Rectal smooth muscle tissue (tissue), 1 donor: ENCODE data around the gene HK2.

Experiments
- H3K27ac ChIP-seq: one replicate; pipeline ENCODE4 v1.7.0; 2013; ENCODE audit warnings: low read depth, low read length, inconsistent platforms
- H3K27me3 ChIP-seq: one replicate; pipeline ENCODE4 v1.7.0; 2013; ENCODE audit warnings: low read length; ENCODE audit not compliant: control insufficient read depth, insufficient read depth
- H3K36me3 ChIP-seq: one replicate; pipeline ENCODE4 v1.7.0; 2013; ENCODE audit warnings: low read length; ENCODE audit not compliant: control insufficient read depth, insufficient read depth
- H3K4me1 ChIP-seq: one replicate; pipeline ENCODE4 v1.7.0; 2013; ENCODE audit warnings: low read length; ENCODE audit not compliant: control insufficient read depth, insufficient read depth
- H3K4me3 ChIP-seq: one replicate; pipeline ENCODE4 v1.7.0; 2013; ENCODE audit warnings: low read length
- H3K9ac ChIP-seq: one replicate; pipeline ENCODE4 v1.7.0; 2013; ENCODE audit warnings: low read length

The HK2 gene

GRCh38 chr2:74930811-74931486, 97.0 kb downstream of the HK2 start:
- H3K4me3 ChIP-seq, result no peak overlapping the region
- H3K4me1 ChIP-seq, result no peaks in the 10 kb centered on the region
- H3K36me3 ChIP-seq, result no peaks in the 10 kb centered on the region
- H3K27me3 ChIP-seq, result no peaks in the 10 kb centered on the region
- no peak overlapping the region for H3K9ac ChIP-seq
- no peak overlapping the region for H3K27ac ChIP-seq

GRCh38 chr2:74931940-74932339, 98.0 kb downstream of the HK2 start:
- no peak overlapping the region for H3K4me3 ChIP-seq
- no peak overlapping the region for H3K27ac ChIP-seq
- no peaks in the 10 kb centered on the region for H3K36me3 ChIP-seq

GRCh38 chr2:74935975-74936391, 102.1 kb downstream of the HK2 start:
- no peak overlapping the region for H3K9ac ChIP-seq
- H3K27ac ChIP-seq, result no peak overlapping the region
- no peaks in the 10 kb centered on the region for H3K4me1 ChIP-seq

More at GRCh38 chr2:74931940-74932339, 98.0 kb downstream of the HK2 start:
- no peaks in the 10 kb centered on the region for H3K4me1 ChIP-seq
- no peaks in the 10 kb centered on the region for H3K27me3 ChIP-seq
- no peak overlapping the region for H3K9ac ChIP-seq

GRCh38 chr2:74937221-74937880, 103.4 kb downstream of the HK2 start:
- H3K4me1 ChIP-seq, result no peaks in the 10 kb centered on the region
- H3K4me3 ChIP-seq, result no peak overlapping the region
- no peaks in the 10 kb centered on the region for H3K27me3 ChIP-seq
- H3K9ac ChIP-seq, result no peak overlapping the region
- no peaks in the 10 kb centered on the region for H3K36me3 ChIP-seq
- H3K27ac ChIP-seq, result no peak overlapping the region

More at GRCh38 chr2:74935975-74936391, 102.1 kb downstream of the HK2 start:
- H3K4me3 ChIP-seq, result no peak overlapping the region
- H3K27me3 ChIP-seq, result no peaks in the 10 kb centered on the region
- H3K36me3 ChIP-seq, result no peaks in the 10 kb centered on the region

- no peaks in the 10 kb centered on the region for H3K27me3 ChIP-seq
- H3K9ac ChIP-seq, result no peak overlapping the region
- no peak overlapping the region for H3K4me3 ChIP-seq
- H3K27ac ChIP-seq, result no peak overlapping the region
- no peaks in the 10 kb centered on the region for H3K36me3 ChIP-seq
- no peaks in the 10 kb centered on the region for H3K4me1 ChIP-seq
These were observed 104.3 kb downstream of the HK2 start for GRCh38 chr2:74938264-74938663.

GRCh38 chr2:74939919-74940812, 106.2 kb downstream of the HK2 start:
- H3K36me3 ChIP-seq, result no peaks in the 10 kb centered on the region

GRCh38 chr2:74941284-74941683, 107.4 kb downstream of the HK2 start:
- Histone ChIP-seq H3K9ac (no peak overlapping the region), H3K27ac (no peak overlapping the region), H3K36me3 (no peaks in the 10 kb centered on the region), H3K4me3 (no peak overlapping the region), H3K4me1 (no peaks in the 10 kb centered on the region), H3K27me3 (no peaks in the 10 kb centered on the region)

More at GRCh38 chr2:74939919-74940812, 106.2 kb downstream of the HK2 start:
- H3K27me3 ChIP-seq, result no peaks in the 10 kb centered on the region
- H3K9ac ChIP-seq, result no peak overlapping the region
- no peaks in the 10 kb centered on the region for H3K4me1 ChIP-seq
- no peak overlapping the region for H3K4me3 ChIP-seq
- H3K27ac ChIP-seq, result no peak overlapping the region

- Histone ChIP-seq H3K36me3 (no peaks in the 10 kb centered on the region), H3K4me3 (no peak overlapping the region), H3K4me1 (no peaks in the 10 kb centered on the region), H3K9ac (no peak overlapping the region), H3K27ac (no peak overlapping the region), H3K27me3 (no peaks in the 10 kb centered on the region)
These were observed 108.3 kb downstream of the HK2 start for GRCh38 chr2:74942263-74942662.
